Stimulated activated CD4-positive, alpha-beta T cell treated with anti-CD3 and anti-CD28 coated beads, Interleukin-15, amount 100 ng/mL, for 1 hour (primary cell): Measurements from ENCODE around the gene HSD11B2.
"Not testable (repeated sequence)": the region's sequence is repeated elsewhere in the genome, so short reads cannot be mapped to it uniquely, and the experiment has no call there.

Experiments
- DNase-seq, 2 donors: peaks; one replicate each; pipeline ENCODE4 v3.0.0-alpha.2; 2020; ENCODE audit warnings: low read depth in 1 of 2, low spot score in 1 of 2

The HSD11B2 gene

DNA sequence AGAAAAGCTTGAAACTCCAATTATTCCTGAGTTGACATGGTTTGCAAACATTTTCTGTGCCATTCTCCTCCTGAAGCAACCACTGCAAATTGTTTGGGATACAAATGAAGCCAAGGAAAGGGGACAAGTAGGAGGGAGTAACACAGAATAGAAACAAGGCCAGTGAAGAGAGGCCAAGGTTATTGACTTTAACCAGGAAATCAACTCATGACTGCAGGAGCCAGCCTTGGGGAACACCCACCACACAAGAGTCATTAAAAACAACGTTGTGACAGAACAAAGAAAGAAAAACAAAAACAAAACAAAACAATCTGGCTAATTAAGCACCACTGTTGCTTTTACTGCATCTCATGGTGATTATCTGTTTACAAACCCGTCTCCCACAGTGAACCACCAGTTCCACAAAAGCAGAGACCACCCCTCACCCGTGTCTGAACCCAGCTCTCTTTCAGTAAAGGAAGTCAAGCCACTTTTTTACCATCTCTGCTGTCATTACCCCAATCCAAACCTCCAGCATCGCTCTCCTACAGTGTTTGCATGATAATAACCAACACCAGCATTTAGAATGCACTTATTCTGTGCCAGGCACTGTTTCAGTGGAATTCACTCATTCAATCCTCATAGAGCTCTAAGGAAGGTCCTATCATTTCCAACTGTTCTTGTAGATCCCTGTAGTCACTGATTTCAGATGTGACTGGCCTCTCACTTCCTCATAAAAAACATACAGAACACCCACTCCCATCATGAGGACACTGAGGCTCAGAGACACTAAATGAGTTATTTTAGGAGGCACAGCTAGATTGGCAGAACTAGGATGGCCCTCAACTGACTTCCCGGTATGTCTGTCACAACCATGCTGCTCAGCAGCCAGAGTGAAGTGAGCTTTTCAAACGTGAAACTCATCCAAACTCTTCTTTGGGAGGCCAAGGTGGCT lies 16.7 kb upstream of the HSD11B2 start:
- DNase-seq = no peak

DNA sequence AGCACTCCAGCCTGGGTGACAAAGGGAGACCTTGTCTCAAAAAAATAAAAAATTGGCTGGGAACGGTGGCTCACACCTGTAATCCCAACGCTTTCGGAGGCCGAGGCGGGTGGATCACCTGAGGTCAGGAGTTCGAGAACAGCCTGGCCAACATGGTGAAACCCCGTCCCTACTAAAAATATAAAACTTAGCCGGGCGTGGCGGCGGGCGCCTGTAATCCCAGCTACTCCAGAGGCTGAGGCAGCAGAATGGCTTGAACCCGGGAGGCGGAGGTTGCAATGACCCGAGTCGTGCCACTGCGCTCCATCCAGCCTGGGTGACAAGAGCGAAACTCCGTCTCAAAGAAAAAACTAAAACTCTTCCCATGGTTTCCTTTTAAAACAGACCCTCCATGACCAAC lies 15.5 kb upstream of the HSD11B2 start:
- DNase-seq = not testable (repeated sequence)

DNA sequence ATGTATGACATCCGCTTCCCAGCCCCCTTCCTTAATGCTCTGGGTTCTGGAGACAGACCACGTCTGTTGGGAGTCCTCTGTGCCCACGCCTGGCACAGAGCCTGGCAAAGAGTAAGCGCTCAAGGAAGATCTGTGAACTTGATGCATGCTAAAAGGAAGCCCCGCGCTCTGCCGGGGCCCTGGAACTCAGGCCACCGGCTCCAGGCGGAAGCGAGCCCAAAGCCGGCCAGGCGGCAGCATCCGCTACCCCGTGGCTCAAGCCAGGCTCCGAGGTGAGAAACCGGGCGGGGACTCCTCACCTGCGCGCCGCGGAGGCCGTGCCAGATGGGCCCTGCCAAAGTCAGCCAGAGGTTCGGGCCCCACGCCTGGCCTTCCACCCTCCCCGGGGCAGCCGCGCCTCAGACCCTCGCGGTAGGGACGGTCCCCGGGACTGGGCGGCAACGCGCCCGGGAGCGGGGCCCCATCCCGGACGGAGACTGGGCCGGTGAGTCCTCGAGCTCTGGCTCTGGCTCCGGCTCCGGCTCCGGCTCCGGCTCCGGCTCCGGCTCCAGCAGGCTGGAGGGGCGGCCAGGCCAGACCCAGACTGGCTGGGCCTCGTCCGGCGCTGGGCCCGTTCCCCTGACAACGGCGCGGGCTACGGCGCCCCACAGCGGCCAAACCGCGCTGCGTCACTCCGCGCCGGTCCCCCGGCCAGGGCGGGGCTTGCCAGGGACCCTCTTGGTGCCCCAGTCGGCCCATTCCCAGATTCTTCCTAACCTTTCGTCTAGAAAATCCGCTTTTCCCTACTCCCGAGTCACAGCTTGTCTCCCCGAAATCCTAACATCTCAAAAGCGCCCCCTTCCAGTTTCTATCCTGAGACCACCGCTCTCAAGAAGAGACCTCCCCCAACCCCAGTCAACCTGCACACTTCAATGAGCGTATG lies 14.8 kb upstream of the HSD11B2 start, which contains the start of gene ZDHHC1:
Gene ZDHHC1, minus strand, starts transcription at position 606 of the 922 bp plus-strand sequence. CDS start 8,702 bp downstream, outside the sequence.
- peak in 1 of 2 donors; percentile 40 for DNase-seq

DNA sequence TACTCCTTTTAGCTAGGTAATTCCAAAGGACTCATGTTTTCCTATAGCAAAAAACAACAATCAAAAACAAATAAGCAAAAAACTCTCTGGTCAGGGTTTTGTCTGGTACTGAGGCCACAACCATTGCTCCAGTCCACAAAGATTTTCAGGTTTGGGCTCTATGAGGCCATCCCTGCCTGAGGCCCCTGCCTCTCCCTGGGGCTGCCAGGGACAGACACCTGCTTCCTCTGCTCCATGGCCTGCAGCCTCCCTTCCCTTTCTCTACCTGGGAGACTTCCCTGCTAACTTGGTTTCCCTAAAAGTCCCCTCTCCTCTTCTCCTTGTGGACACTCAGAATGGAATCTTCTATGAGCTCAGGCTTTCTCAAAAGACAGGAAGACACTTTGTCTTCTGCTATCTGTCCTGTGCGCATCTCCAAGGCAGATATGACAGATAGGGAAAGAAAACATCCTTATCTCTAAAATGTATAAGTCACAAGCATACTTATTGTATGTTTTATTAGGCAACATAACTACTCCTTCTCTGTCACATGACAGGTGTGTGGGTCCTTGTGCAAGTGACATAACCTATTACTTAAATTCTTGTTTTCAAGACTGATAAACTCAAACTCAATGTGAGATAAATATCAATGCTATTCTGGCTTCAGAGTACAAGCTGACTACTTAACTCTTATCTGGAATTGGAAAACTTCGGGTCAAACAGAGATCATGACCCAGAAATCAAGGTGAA lies 13.4 kb upstream of the HSD11B2 start:
- no peak for DNase-seq

DNA sequence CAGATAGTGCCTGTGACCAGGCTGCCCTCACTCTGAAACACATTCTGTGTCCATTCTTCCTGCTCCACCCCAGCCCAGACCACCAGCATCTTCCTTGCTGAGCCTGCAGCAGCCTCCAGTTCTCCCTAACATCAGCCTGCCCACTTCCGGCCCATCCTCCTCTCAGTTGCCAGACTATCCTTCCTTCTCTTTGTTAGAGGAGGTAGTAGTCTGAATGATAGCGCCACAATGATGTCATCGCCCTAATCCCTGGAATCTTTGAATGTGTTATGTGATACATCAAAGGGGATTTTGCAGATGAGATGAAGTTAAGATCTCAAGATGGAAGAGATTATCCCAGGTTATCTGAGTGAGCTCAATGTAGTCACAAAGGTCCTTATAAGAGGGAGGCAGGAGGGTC lies 11.4 kb upstream of the HSD11B2 start:
- DNase-seq = no peak

DNA sequence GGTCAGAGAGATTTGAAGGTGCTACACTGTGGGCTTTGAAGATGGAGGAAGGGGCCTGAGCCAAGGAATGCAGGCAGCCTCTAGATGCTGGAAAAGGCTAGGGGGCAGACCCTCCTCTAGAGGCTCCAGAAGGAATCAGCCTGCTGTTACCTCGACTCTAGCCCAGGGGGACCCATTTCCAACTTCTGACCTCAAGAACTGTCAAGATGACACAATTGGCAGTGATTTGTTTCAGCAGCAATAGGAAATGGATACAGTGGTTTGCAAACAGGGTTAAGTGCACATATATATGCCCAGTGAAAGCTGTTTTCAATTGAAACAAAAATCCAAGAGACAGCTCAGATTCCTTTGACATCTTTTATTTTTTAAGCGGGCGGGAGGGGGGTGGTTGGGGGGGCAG lies 11.0 kb upstream of the HSD11B2 start:
- no peak for DNase-seq

DNA sequence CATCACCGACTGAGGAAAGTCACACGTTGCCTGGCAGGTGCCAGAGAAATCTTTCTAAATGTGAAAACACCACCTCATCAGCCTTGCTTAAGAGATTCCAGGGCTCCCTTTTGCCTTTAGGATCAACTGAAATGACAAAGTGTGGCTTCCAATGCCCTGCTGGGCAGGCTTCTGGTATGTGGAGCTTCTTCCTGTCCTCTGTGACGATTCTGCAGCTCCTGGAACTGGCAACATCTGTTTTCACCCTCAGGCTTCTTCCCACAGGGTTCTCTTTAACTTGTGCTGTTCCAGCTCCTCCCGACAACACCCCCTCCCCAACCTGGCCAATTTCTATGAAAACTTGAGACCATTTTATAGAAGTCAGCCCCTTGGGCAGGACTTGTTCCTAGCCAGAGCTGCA lies 9.9 kb upstream of the HSD11B2 start:
- no peak for DNase-seq

DNA sequence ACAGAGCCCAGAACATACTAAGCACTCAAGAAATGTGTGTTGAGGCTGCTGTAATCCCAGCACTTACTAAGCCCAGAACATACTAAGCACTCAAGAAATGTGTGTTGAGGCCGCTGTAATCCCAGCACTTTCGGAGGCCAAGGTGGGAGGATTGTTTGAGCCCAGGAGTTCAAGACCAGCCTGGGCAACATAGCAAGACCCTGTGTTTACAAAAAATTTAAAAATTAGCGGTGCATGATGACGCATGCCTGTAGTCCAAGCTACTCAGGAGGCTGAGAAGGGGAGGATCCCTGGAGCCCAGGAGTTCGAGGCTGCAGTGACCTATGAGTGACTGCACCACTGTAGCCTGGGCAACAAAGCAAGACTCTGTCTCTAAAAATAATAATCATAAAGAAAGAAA lies 7.9 kb upstream of the HSD11B2 start:
- DNase-seq = no peak

DNA sequence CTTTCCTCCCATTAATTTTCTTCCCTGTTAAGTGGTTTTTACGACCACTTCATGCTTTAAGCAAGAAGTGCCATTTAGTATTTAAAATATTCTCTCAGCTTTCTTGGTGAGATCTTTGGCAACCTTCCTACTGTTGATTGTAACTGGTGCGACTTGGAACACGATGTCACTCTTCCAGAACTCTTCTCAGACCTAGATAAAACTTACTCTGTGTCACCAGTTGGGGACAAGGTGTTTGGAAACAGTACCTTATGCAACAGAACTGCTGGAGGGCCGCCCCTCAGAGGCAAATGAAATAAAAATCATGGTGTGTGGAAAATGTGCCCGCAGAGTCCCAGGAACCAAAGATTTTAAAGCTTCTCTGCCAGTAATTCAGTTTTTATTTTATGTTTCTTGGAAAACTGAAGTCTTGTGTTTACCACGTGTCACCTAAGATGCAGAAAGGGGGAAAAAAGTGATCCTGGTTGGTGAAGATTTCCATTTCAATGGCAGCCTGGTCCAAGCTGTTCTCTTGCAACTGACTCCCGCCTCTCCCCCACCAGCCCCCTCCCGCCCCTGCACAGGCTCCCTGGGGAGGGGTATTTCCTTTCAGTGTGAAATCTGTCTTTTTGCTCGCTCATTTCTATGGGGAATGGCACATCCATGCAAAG lies 7.2 kb upstream of the HSD11B2 start:
- DNase-seq = no peak

DNA sequence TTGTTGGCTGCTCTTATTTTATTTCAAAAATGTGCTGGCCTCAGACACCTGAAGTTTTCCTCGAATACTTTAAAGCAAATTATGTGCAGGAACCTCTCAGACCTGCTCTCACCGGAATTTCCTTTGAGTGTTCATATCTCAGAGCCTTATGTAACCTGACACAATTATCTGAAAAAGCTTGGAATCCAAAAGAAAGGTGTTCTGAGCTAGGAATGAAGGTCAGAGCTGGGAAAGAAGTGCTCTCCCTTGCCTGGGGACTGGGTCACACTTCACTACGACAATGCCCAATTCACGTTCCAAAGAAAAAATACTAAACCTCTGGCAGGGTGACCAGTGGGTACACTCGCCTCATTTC lies 6.7 kb upstream of the HSD11B2 start:
- DNase-seq = no peak

DNA sequence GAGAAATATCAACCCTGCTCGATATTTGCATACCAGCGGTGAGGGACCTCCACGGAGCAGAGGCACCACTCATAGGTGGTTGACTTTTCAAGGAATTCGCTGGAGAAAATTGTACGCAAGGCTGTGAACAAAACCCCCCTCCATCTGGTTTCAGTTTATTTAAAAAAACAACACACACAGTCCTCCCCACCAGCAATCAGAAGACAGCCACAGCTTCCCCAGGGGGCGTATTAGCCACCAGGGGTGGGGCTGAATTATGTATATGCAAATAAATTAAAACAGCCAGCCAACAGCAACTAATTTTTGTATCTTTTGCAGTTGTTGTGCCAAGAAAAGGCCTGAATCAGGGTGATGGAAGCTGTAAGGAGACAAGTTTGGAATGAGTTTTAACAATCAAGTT lies 5.9 kb upstream of the HSD11B2 start:
- no peak for DNase-seq

DNA sequence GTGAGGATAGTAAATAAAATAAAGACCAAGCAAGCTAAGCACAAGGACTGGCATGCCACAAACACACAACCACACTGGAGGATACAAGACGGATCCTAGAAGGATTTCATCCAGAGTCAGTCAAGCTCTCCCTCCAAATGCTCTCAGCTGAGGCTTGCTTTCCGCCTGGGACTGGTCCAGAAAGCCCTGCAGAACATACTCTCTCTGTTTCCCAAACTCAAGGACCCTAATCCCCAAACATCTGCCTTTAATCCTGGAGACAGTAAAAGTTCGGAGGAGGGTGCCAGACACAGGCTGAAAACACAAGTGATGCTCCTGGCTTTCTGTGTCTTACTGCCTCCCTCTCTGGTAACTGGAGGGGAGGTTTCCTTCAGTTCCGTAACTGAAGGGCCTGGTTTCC lies 5.3 kb upstream of the HSD11B2 start:
- DNase-seq = no peak

DNA sequence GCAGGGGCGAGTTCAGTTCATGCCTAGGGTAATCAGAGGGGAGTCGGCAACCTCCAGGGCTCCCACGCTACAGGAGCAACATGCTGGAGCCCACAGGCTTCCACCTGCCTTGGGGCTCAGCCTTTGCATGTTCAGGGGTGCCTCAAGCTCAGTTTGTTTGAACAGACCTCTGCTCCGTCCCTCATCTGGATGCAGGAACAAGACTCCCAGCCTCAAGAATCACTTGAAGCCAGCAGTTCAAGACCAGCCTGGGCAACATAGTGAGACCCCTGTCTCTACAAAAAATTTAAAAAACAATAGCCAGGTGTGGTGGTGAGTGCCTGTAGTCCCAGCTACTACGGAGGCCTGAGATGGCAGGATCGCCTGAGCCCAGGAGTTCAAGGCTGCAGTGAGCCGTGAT lies 4.9 kb upstream of the HSD11B2 start:
- no peak for DNase-seq

DNA sequence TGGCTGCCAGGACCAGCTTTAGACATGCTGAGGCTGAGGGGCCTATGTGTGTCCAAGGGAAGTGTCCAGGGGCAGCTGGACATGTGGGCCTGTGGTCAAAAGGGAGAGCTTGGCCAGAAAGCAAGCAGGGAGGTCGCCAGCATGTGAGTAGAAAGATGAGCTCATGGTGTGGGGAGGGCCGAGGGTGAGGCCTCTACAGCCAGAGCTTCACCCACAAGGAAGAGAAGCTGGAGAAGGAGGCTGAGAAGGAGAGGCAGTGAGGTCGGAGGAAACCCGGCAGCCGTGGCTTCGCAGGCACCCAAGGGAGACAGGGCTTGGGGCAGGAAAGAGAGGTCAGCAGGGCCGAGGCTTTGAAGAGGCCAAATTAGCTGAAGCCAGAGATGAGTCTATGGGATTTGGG lies 4.0 kb upstream of the HSD11B2 start:
- DNase-seq = no peak

DNA sequence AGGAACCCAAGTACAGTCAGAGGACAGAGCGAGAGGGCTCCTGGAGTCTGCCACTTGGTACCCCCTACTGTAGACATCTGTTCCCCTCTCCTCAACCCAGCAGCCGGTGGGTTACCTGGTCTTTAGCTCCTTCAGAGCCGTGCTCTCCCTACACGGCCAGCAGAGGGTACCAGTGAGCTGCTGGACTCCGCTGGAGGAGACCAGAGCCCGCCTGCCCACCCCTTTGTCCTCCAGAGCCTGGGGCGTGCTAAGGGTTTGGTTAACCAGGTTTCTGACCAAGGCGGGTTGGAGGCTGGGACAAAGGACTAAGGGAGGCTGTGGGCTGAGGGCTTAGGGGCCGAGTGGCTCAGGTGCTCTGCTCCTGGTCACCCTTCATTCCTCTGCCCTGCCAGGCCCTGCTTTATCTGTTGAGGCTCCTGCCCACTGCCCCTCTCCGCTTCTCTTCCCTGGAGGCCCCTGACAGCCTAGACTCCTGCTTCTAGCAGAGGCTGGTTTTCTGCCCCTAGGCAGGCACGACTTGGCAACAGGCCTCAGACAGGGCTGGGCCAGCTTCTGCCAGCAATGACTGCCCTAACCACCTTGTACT lies 2.7 kb upstream of the HSD11B2 start:
- peak in 1 of 2 donors; percentile 36 for DNase-seq

DNA sequence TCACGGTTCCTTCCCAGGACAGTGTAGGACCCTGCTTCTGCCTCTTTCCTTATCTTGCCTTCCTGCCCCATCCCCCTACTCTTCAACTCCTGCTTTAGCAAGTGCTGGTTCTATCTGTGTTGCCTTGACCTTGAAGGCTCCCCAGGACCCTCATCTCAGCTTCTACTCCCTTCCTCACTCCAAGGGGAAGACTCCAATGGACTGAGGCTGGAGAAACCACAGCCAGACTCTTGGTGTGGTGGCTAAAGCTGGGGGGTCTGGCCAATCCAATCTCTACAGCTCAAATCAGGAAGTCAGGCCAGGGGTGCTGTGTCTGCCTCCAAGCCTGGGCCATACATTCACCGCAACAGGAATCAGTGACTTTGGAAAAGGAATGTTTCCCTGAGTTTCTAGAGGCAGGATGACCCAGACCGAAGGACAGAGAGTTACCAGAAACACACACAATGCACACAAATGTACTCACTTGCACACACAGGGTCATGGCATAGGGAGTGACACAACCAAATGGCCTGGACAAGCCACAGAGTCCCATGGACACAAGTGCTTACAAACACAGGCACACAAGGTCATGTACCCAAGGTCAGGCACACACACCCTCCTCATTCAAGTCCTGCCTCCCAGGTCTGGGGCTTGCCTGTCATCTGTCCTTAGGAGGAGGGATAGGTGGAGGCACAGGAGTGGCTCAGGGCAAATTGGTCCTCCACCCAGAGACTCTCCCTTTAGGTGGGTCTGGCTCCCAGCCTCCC lies 1.7 kb upstream of the HSD11B2 start:
- DNase-seq = no peak

DNA sequence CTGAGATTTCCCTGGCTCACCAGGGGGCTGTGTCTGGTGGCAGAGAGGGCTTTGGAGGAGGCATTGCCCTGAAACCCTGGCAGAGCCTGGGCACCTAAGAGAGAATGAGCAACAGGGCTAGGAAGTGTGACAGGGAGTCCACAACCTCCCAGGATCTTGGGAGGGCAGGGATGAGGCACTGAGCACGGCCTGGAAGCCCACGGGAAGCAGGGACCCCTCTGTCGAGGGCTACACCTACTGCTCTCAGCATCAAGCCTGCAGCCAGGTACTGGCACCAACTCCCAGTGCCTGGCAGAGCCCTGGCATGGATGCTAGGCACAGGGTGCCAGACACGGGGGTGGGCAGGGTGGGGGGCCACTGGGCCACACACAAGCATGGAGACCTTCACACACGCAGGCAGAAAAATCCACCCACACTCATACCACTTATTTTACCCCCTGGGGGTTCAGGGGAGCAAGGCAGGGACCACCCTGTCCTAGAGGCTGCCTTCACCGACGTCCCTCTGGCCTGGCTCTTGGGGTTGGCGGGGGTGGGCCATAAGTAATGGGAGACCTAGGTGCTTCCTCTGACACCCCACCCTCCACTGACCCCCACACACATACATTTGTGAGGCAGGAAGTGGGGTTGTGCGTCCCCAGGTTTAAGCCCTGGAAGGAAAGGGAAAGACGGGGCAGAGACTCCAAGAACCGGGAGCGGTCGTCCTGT lies 970 bp upstream of the HSD11B2 start:
- DNase-seq = no peak

DNA sequence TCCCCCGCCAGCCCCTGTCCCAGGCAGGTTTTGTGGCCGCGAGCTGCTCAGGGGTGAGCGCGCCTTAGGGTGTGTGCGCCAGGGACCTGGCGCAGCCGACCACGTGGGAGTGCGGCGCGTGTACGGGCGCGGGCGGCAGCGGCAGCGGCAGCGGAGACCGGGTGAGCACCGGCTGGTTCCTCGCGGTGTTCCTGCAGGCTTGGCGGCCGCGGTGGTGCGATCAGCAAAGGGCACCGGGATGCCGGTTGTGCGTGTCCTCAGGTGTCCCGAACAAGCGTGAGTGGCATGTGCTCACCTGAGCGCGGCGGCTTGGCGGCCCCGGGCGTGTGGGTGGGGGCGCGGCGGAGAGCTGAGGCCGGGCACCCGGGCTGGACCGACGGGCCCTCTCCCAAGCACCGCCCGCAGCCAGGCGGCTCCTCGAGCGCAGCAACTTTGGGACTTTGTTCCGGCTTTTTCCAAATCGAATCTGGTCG lies 381 bp upstream of the HSD11B2 start:
- peak in 1 of 2 donors; percentile 25 for DNase-seq
